ENCODE results near the gene FCHSD2.
"Not testable (repeated sequence)": the region's sequence is repeated elsewhere in the genome, so short reads cannot be mapped to it uniquely, and the experiment has no call there.

Gene FCHSD2

GRCh38 chr11:72858267-72858666 lies 283.9 kb downstream of the FCHSD2 start:
- H3K4me1 ChIP-seq (ENCODE audit: control insufficient read depth, insufficient read depth, low read length, poor library complexity, severe bottlenecking); H3K27ac ChIP-seq (ENCODE audit: low read depth, low read length, severe bottlenecking); H3K36me3 ChIP-seq (ENCODE audit: control insufficient read depth, insufficient read depth, low read length); H3K4me3 ChIP-seq (ENCODE audit: extremely low read depth, insufficient read depth, low read length, poor library complexity, severe bottlenecking); H3K9me3 ChIP-seq (ENCODE audit: control insufficient read depth, low read length): not testable (repeated sequence)
- WGBS, 2 experiments (ENCODE audit: insufficient coverage in 2 of 2), result 100% methylated on average over 1 of the region's 2 CpGs; no CpG with 5 or more reads in 1 of the 2 experiments

DNA sequence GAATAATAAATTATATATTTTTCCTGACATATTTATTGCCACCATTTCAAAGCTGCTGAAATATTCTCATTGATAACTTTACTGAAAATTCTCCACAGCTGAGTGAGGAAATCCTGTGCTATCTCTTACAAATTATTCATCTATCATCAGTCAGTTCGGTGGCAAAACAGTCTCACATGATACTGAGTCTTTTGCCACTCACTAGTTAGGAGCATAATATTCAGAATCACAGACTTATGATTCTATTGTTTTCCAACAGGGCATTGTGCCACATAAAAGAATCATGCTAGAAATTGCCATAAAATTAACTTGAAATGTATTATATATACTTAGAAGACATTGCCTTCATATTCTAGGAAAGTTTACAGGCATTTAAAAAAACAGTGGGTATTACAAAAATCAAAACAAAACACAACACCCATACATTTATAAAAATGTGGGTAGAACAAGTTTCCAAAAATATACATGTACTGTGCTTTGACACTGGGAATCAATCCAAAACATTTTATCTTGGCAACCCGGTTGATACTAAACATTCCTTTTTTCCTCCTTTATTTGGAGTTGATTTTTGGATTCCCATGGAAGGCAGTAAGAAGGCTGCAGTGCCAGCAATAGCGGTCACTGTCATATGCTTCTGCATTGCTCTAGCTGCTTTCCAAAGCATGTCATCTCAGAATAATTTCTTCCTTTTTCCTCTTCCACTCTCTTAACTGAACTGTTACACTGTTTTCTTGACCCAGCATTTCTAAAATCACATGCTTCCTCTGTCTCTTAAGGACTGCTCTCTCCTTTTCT lies 285.4 kb downstream of the FCHSD2 start:
- no peak overlapping the region for H3K4me3 ChIP-seq (ENCODE audit: extremely low read depth, insufficient read depth, low read length, poor library complexity, severe bottlenecking)
- no peak overlapping the region for H3K27ac ChIP-seq (ENCODE audit: low read depth, low read length, severe bottlenecking)
- no peaks in the 10 kb centered on the region for H3K9me3 ChIP-seq (ENCODE audit: control insufficient read depth, low read length)
- H3K4me1 ChIP-seq (ENCODE audit: control insufficient read depth, insufficient read depth, low read length, poor library complexity, severe bottlenecking), result no peaks in the 10 kb centered on the region
- H3K36me3 ChIP-seq (ENCODE audit: control insufficient read depth, insufficient read depth, low read length), result no peaks in the 10 kb centered on the region
- 0 to 60% methylated on average over 1 to 3 of the region's 3 CpGs for WGBS, 2 experiments (ENCODE audit: insufficient coverage in 2 of 2)

- Histone ChIP-seq H3K27ac (ENCODE audit: low read depth, low read length, severe bottlenecking) (no peak overlapping the region), H3K4me3 (ENCODE audit: extremely low read depth, insufficient read depth, low read length, poor library complexity, severe bottlenecking) (no peak overlapping the region), H3K9me3 (ENCODE audit: control insufficient read depth, low read length) (no peaks in the 10 kb centered on the region), H3K36me3 (ENCODE audit: control insufficient read depth, insufficient read depth, low read length) (no peaks in the 10 kb centered on the region), H3K4me1 (ENCODE audit: control insufficient read depth, insufficient read depth, low read length, poor library complexity, severe bottlenecking) (no peaks in the 10 kb centered on the region)
- 86 to 93% methylated on average over 1 to 3 of the region's 3 CpGs for WGBS, 2 experiments (ENCODE audit: insufficient coverage in 2 of 2)
These were observed 286.1 kb downstream of the FCHSD2 start for GRCh38 chr11:72856065-72856464.

- 93 to 100% methylated on average over 1 to 2 of the region's 4 CpGs for WGBS, 2 experiments (ENCODE audit: insufficient coverage in 2 of 2)
- Histone ChIP-seq H3K4me1 (ENCODE audit: control insufficient read depth, insufficient read depth, low read length, poor library complexity, severe bottlenecking) (no peaks in the 10 kb centered on the region), H3K9me3 (ENCODE audit: control insufficient read depth, low read length) (no peaks in the 10 kb centered on the region), H3K27ac (ENCODE audit: low read depth, low read length, severe bottlenecking) (no peak overlapping the region), H3K4me3 (ENCODE audit: extremely low read depth, insufficient read depth, low read length, poor library complexity, severe bottlenecking) (no peak overlapping the region), H3K36me3 (ENCODE audit: control insufficient read depth, insufficient read depth, low read length) (no peaks in the 10 kb centered on the region)
These were observed 290.4 kb downstream of the FCHSD2 start for GRCh38 chr11:72851726-72852125.

DNA sequence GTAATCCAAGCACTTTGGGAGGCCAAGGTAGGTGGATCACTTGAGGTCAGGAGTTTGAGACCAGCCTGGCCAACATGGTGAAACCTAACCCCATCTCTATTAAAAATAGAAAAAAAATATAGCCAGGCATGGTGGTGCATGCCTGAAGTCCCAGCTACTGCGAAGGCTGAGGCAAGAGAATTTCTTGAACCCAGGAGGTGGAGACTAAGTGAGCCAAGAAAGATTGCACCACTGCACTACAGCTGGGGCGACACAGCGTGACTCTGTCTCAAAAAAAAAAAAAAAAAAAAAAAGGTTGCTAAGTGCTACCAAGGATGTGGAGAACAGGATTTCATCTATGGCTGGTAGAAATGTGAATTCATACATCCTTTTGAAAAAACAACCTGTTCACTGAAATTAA lies 291.3 kb downstream of the FCHSD2 start:
- WGBS, 2 experiments (ENCODE audit: insufficient coverage in 2 of 2), result 100% methylated on average over 1 of the region's 3 CpGs
- no peaks in the 10 kb centered on the region for H3K36me3 ChIP-seq (ENCODE audit: control insufficient read depth, insufficient read depth, low read length)
- H3K4me3 ChIP-seq (ENCODE audit: extremely low read depth, insufficient read depth, low read length, poor library complexity, severe bottlenecking), result no peak overlapping the region
- H3K27ac ChIP-seq (ENCODE audit: low read depth, low read length, severe bottlenecking), result no peak overlapping the region
- H3K9me3 ChIP-seq (ENCODE audit: control insufficient read depth, low read length), result no peaks in the 10 kb centered on the region
- no peaks in the 10 kb centered on the region for H3K4me1 ChIP-seq (ENCODE audit: control insufficient read depth, insufficient read depth, low read length, poor library complexity, severe bottlenecking)

- Histone ChIP-seq H3K27ac (ENCODE audit: low read depth, low read length, severe bottlenecking) (no peak overlapping the region), H3K9me3 (ENCODE audit: control insufficient read depth, low read length) (no peaks in the 10 kb centered on the region), H3K4me3 (ENCODE audit: extremely low read depth, insufficient read depth, low read length, poor library complexity, severe bottlenecking) (no peak overlapping the region), H3K4me1 (ENCODE audit: control insufficient read depth, insufficient read depth, low read length, poor library complexity, severe bottlenecking) (no peaks in the 10 kb centered on the region), H3K36me3 (ENCODE audit: control insufficient read depth, insufficient read depth, low read length) (peaks cover 5% of the 10 kb centered on the region)
- WGBS, 2 experiments (ENCODE audit: insufficient coverage in 2 of 2), result 50 to 63% methylated on average over 2 of the region's 6 CpGs
These were observed 293.2 kb downstream of the FCHSD2 start for GRCh38 chr11:72848846-72849466.

DNA sequence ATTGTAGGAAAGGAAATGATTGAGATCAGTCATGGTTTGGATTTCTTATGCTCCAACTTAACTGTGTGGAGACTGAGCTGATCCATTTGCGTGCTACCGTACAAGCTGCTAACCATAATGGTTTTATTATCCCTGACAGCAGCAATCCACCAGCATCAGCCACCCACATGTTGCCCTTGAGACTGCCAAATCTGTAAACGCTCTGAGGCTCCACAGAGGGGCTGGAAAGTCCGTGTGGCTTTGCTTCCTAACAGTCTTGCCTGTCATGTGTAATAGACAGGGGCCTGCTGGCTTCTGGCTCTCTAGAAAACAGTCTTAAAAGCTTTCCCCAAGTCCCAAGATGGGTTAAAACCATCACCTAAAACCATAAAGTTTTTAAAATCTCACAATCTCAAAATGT lies 297.8 kb downstream of the FCHSD2 start:
- Histone ChIP-seq H3K9me3 (ENCODE audit: control insufficient read depth, low read length) (no peaks in the 10 kb centered on the region), H3K4me1 (ENCODE audit: control insufficient read depth, insufficient read depth, low read length, poor library complexity, severe bottlenecking) (peaks cover 4% of the 10 kb centered on the region), H3K4me3 (ENCODE audit: extremely low read depth, insufficient read depth, low read length, poor library complexity, severe bottlenecking) (no peak overlapping the region), H3K27ac (ENCODE audit: low read depth, low read length, severe bottlenecking) (no peak overlapping the region), H3K36me3 (ENCODE audit: control insufficient read depth, insufficient read depth, low read length) (peaks cover 26% of the 10 kb centered on the region)
- WGBS, 2 experiments (ENCODE audit: insufficient coverage in 2 of 2), result 84 to 90% methylated on average over 3 to 4 of the region's 4 CpGs

DNA sequence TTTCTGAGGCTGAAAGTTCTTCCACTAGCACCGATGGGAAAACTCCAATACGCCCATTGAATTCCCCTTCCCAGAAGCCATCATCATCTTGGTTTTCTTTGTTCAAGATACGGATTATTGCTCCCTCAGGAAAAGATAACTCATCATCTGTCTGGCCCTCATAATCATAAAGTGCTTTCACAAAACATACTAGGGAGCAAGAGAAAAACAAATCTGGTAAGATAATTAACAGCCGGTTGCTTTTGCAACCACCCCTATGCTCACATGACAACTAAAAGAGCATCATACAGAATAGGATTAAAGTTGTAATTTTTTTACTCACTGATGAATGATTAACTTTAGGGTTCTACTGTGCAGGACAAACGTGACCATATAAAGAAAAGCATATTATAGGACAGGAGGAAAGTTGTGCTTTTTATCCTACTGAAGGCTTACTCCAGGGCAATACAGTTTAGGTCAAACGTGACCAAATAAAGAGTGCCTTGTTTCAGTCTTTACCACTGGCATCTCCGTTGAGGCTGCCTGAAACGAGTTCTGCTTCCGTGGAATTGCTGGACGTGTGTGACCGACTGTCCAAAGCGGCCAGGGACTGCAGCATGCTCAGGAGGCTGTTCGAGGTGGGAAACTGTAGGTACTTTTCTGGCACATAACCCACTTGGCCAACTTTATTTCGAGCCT lies 299.3 kb downstream of the FCHSD2 start:
- Histone ChIP-seq H3K9me3 (ENCODE audit: control insufficient read depth, low read length) (no peaks in the 10 kb centered on the region), H3K27ac (ENCODE audit: low read depth, low read length, severe bottlenecking) (no peak overlapping the region), H3K4me1 (ENCODE audit: control insufficient read depth, insufficient read depth, low read length, poor library complexity, severe bottlenecking) (peaks cover 9% of the 10 kb centered on the region), H3K4me3 (ENCODE audit: extremely low read depth, insufficient read depth, low read length, poor library complexity, severe bottlenecking) (no peak overlapping the region), H3K36me3 (ENCODE audit: control insufficient read depth, insufficient read depth, low read length) (peaks cover 35% of the 10 kb centered on the region)
- 94 to 96% methylated on average over 12 to 13 of the region's 14 CpGs for WGBS, 2 experiments (ENCODE audit: insufficient coverage in 2 of 2)

DNA sequence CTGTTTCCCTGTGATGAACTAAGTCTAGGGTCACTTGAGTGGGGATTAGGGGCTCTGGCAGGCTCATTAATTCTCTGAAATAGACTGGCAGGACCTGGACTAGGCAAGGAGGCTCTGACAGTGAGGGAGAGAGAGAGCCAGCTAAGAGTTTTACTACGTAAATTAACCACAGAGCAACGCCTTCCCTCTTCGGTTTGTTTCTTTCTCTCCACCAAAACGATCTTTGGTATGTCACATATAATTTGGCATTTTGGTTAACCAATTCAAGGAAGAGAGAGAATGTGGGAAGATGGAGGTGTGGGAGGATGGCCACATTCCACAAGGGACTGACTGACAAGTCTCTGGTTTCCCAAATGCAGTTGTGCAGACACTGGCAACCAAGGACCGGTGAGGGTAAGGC lies 300.0 kb downstream of the FCHSD2 start:
- peaks cover 41% of the 10 kb centered on the region for H3K36me3 ChIP-seq (ENCODE audit: control insufficient read depth, insufficient read depth, low read length)
- H3K9me3 ChIP-seq (ENCODE audit: control insufficient read depth, low read length), result no peaks in the 10 kb centered on the region
- no peak overlapping the region for H3K4me3 ChIP-seq (ENCODE audit: extremely low read depth, insufficient read depth, low read length, poor library complexity, severe bottlenecking)
- no peak overlapping the region for H3K27ac ChIP-seq (ENCODE audit: low read depth, low read length, severe bottlenecking)
- WGBS, 2 experiments (ENCODE audit: insufficient coverage in 2 of 2), result 80 to 95% methylated on average over 3 to 4 of the region's 5 CpGs
- peaks cover 9% of the 10 kb centered on the region for H3K4me1 ChIP-seq (ENCODE audit: control insufficient read depth, insufficient read depth, low read length, poor library complexity, severe bottlenecking)

GRCh38 chr11:72841397-72841796 lies 300.7 kb downstream of the FCHSD2 start:
- Histone ChIP-seq H3K9me3 (ENCODE audit: control insufficient read depth, low read length) (no peaks in the 10 kb centered on the region), H3K4me3 (ENCODE audit: extremely low read depth, insufficient read depth, low read length, poor library complexity, severe bottlenecking) (no peak overlapping the region), H3K4me1 (ENCODE audit: control insufficient read depth, insufficient read depth, low read length, poor library complexity, severe bottlenecking) (peaks cover 9% of the 10 kb centered on the region), H3K36me3 (ENCODE audit: control insufficient read depth, insufficient read depth, low read length) (peaks cover 41% of the 10 kb centered on the region), H3K27ac (ENCODE audit: low read depth, low read length, severe bottlenecking) (no peak overlapping the region)
- WGBS, 2 experiments (ENCODE audit: insufficient coverage in 2 of 2), result 82 to 83% methylated on average over 7 of the region's 7 CpGs
